Coronary artery (tissue), 2 donors: Measurements from ENCODE around the gene GALNTL6.

Source experiments
- DNase-seq: peaks from one replicate; pipeline ENCODE4 v3.0.0-alpha.2; 2017; ENCODE audit warnings: low spot score
- H3K27ac ChIP-seq, 2 donors: fragments of 200-600 bp; sonication (generic); one replicate each; pipeline ENCODE4 v1.5.1; 2016 to 2019
- H3K4me3 ChIP-seq: fragments of 200-600 bp; sonication (generic); 2 replicates; pipeline ENCODE4 v1.5.1; 2016; ENCODE audit warnings: mild to moderate bottlenecking, moderate library complexity
- CTCF ChIP-seq: fragments of 200-600 bp; sonication (generic); IDR thresholded peaks from one replicate; pipeline ENCODE4 v1.5.1; 2019; ENCODE audit warnings: antibody characterized with exemption

The GALNTL6 gene

GRCh38 chr4:172751550-172751949, 938.3 kb downstream of the GALNTL6 start:
- H3K27ac ChIP-seq, result no peak overlapping the region
- TF ChIP-seq CTCF, result no peak
- no peak for DNase-seq
- no peak overlapping the region for H3K4me3 ChIP-seq

- H3K27ac ChIP-seq, result no peak overlapping the region
- H3K4me3 ChIP-seq, result no peak overlapping the region
- no peak for DNase-seq
- TF ChIP-seq CTCF, result no peak
Measured at GRCh38 chr4:172758586-172759340, 945.6 kb downstream of the GALNTL6 start.

GRCh38 chr4:172760512-172760911, 947.3 kb downstream of the GALNTL6 start:
- no peak for TF ChIP-seq CTCF
- Histone ChIP-seq H3K27ac (no peak overlapping the region), H3K4me3 (no peak overlapping the region)
- no peak for DNase-seq

GRCh38 chr4:172762895-172763294, 949.7 kb downstream of the GALNTL6 start:
- no peak for DNase-seq
- H3K4me3 ChIP-seq, result no peak overlapping the region
- H3K27ac ChIP-seq, result no peak overlapping the region
- no peak for TF ChIP-seq CTCF

- TF ChIP-seq CTCF, result no peak
- no peak for DNase-seq
- Histone ChIP-seq H3K4me3 (no peak overlapping the region), H3K27ac (no peak overlapping the region)
Measured at GRCh38 chr4:172770787-172771186, 957.6 kb downstream of the GALNTL6 start.

- Histone ChIP-seq H3K27ac (no peak overlapping the region), H3K4me3 (no peak overlapping the region)
- no peak for TF ChIP-seq CTCF
- DNase-seq, result no peak
Measured at GRCh38 chr4:172772781-172773180, 959.6 kb downstream of the GALNTL6 start.

GRCh38 chr4:172776203-172776861, 963.1 kb downstream of the GALNTL6 start:
- no peak for DNase-seq
- Histone ChIP-seq H3K27ac (no peak overlapping the region), H3K4me3 (no peak overlapping the region)
- no peak for TF ChIP-seq CTCF
